Measurements from ENCODE around the gene EHD3. TPM values are rescaled to one million over a fixed set of nuclear protein-coding genes. Genes with fewer than 3 reads are reported as not detected.

The EHD3 gene
- total RNA-seq, 1 experiment from 2014 or later: 152 TPM

GRCh38 chr2:31226266-31226665 is 7.7 kb upstream of the EHD3 start:
- Histone ChIP-seq H3K9me3 (ENCODE audit: low read length) (no peaks in the 10 kb centered on the region), H4K20me1 (ENCODE audit: insufficient read depth, low read depth, low read length) (no peaks in the 10 kb centered on the region), H3K4me3 (ENCODE audit: low read length) (no peak overlapping the region), H3K27me3 (ENCODE audit: low read length) (no peaks in the 10 kb centered on the region), H3K4me1 (ENCODE audit: low read length) (peaks cover 5% of the 10 kb centered on the region), H3K9me2 (replicated peaks; ENCODE audit: insufficient read depth, low read length) (no peaks in the 10 kb centered on the region), H3K4me2 (ENCODE audit: low read depth, low read length, poor library complexity, severe bottlenecking) (no peak overlapping the region), H2AFZ (ENCODE audit: low read length) (no peak overlapping the region), H3K36me3 (ENCODE audit: insufficient read depth, low read length) (no peaks in the 10 kb centered on the region), H3K27ac (ENCODE audit: low read length) (no peak overlapping the region), H3K79me2 (ENCODE audit: low read length) (no peaks in the 10 kb centered on the region), H3K9ac (ENCODE audit: low read length) (no peak overlapping the region)
- no peak for DNase-seq

DNA sequence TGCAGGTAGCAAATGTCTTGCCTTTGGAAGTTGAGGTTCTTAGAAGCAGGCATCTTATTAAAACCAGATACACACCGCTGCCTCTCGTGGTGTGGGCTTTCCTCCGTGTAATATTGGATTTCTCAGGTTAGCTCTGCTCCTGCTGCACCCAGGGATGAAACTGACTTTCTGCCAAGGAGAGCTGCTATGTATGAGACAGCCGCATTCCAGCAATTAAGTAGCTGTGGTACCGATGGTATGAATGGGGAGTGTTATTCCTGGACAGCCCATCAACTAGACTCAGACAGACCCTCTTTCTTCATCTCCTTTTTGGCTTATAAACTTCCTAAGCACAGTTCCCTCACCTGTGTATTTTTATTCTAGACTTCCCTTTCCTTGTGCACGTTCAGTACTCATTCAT is 6.8 kb upstream of the EHD3 start:
- Histone ChIP-seq H4K20me1 (ENCODE audit: insufficient read depth, low read depth, low read length) (no peaks in the 10 kb centered on the region), H3K9me3 (ENCODE audit: low read length) (no peaks in the 10 kb centered on the region), H3K4me1 (ENCODE audit: low read length) (peaks cover 5% of the 10 kb centered on the region), H3K36me3 (ENCODE audit: insufficient read depth, low read length) (no peaks in the 10 kb centered on the region), H3K9ac (ENCODE audit: low read length) (no peak overlapping the region), H3K4me3 (ENCODE audit: low read length) (no peak overlapping the region), H3K4me2 (ENCODE audit: low read depth, low read length, poor library complexity, severe bottlenecking) (no peak overlapping the region), H2AFZ (ENCODE audit: low read length) (no peak overlapping the region), H3K9me2 (replicated peaks; ENCODE audit: insufficient read depth, low read length) (no peaks in the 10 kb centered on the region), H3K27ac (ENCODE audit: low read length) (no peak overlapping the region), H3K79me2 (ENCODE audit: low read length) (no peaks in the 10 kb centered on the region), H3K27me3 (ENCODE audit: low read length) (no peaks in the 10 kb centered on the region)
- no peak for DNase-seq

DNA sequence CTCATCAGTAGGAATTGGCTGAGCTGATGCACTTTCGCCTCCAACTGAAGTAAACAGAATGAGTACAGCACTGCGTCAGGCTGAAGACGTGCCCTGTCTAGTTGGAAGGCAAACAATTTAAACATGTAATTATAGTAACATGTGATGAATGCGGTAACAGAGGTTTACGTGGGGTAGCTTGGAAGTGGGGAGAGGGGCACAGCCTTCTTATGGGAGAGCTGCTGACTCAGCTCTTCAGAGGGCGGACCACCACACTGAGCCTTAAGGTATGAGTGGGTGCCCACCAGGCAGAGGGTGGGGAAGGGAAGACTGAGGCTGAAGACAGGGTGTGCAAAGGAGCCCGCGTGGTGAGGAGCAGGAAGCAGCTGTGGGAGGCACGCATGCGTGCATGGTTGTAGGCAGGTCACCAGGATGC is 6.2 kb upstream of the EHD3 start:
- Histone ChIP-seq H3K9me2 (replicated peaks; ENCODE audit: insufficient read depth, low read length) (no peaks in the 10 kb centered on the region), H3K27me3 (ENCODE audit: low read length) (no peaks in the 10 kb centered on the region), H3K36me3 (ENCODE audit: insufficient read depth, low read length) (no peaks in the 10 kb centered on the region), H3K9ac (ENCODE audit: low read length) (no peak overlapping the region), H2AFZ (ENCODE audit: low read length) (no peak overlapping the region), H3K4me1 (ENCODE audit: low read length) (peaks cover 7% of the 10 kb centered on the region), H3K79me2 (ENCODE audit: low read length) (no peaks in the 10 kb centered on the region), H3K4me3 (ENCODE audit: low read length) (no peak overlapping the region), H3K4me2 (ENCODE audit: low read depth, low read length, poor library complexity, severe bottlenecking) (no peak overlapping the region), H3K9me3 (ENCODE audit: low read length) (no peaks in the 10 kb centered on the region), H3K27ac (ENCODE audit: low read length) (no peak overlapping the region), H4K20me1 (ENCODE audit: insufficient read depth, low read depth, low read length) (no peaks in the 10 kb centered on the region)
- DNase-seq: no peak

GRCh38 chr2:31228717-31229116 is 5.2 kb upstream of the EHD3 start:
- Histone ChIP-seq H3K9ac (ENCODE audit: low read length) (no peak overlapping the region), H3K4me1 (ENCODE audit: low read length) (peaks cover 16% of the 10 kb centered on the region), H3K27me3 (ENCODE audit: low read length) (no peaks in the 10 kb centered on the region), H3K4me3 (ENCODE audit: low read length) (no peak overlapping the region), H3K9me3 (ENCODE audit: low read length) (no peaks in the 10 kb centered on the region), H3K9me2 (replicated peaks; ENCODE audit: insufficient read depth, low read length) (no peaks in the 10 kb centered on the region), H3K36me3 (ENCODE audit: insufficient read depth, low read length) (no peaks in the 10 kb centered on the region), H3K27ac (ENCODE audit: low read length) (no peak overlapping the region), H3K4me2 (ENCODE audit: low read depth, low read length, poor library complexity, severe bottlenecking) (no peak overlapping the region), H2AFZ (ENCODE audit: low read length) (peak overlapping the region; percentile 24; the same call in 1 of the 2 replicates), H4K20me1 (ENCODE audit: insufficient read depth, low read depth, low read length) (no peaks in the 10 kb centered on the region), H3K79me2 (ENCODE audit: low read length) (peaks cover 3% of the 10 kb centered on the region; the same call in 1 of the 2 replicates)
- no peak for DNase-seq

GRCh38 chr2:31230751-31231150 is 3.2 kb upstream of the EHD3 start:
- Histone ChIP-seq H3K4me2 (ENCODE audit: low read depth, low read length, poor library complexity, severe bottlenecking) (no peak overlapping the region), H3K9me2 (replicated peaks; ENCODE audit: insufficient read depth, low read length) (no peaks in the 10 kb centered on the region), H3K9me3 (ENCODE audit: low read length) (no peaks in the 10 kb centered on the region), H2AFZ (ENCODE audit: low read length) (no peak overlapping the region), H3K36me3 (ENCODE audit: insufficient read depth, low read length) (peaks cover 16% of the 10 kb centered on the region), H3K4me1 (ENCODE audit: low read length) (peaks cover 19% of the 10 kb centered on the region), H3K27ac (ENCODE audit: low read length) (no peak overlapping the region), H3K4me3 (ENCODE audit: low read length) (no peak overlapping the region), H3K27me3 (ENCODE audit: low read length) (no peaks in the 10 kb centered on the region), H3K9ac (ENCODE audit: low read length) (no peak overlapping the region), H3K79me2 (ENCODE audit: low read length) (peaks cover 21% of the 10 kb centered on the region), H4K20me1 (ENCODE audit: insufficient read depth, low read depth, low read length) (peaks cover 6% of the 10 kb centered on the region; the same call in 1 of the 2 replicates)
- DNase-seq: no peak

GRCh38 chr2:31231571-31232302 is 2.2 kb upstream of the EHD3 start:
- Histone ChIP-seq H3K9ac (ENCODE audit: low read length) (no peak overlapping the region), H3K4me1 (ENCODE audit: low read length) (peaks cover 29% of the 10 kb centered on the region), H2AFZ (ENCODE audit: low read length) (no peak overlapping the region), H3K36me3 (ENCODE audit: insufficient read depth, low read length) (peaks cover 25% of the 10 kb centered on the region), H3K27ac (ENCODE audit: low read length) (no peak overlapping the region), H3K4me2 (ENCODE audit: low read depth, low read length, poor library complexity, severe bottlenecking) (no peak overlapping the region), H4K20me1 (ENCODE audit: insufficient read depth, low read depth, low read length) (peaks cover 11% of the 10 kb centered on the region; the same call in 1 of the 2 replicates), H3K9me3 (ENCODE audit: low read length) (no peaks in the 10 kb centered on the region), H3K9me2 (replicated peaks; ENCODE audit: insufficient read depth, low read length) (no peaks in the 10 kb centered on the region), H3K79me2 (ENCODE audit: low read length) (peaks cover 31% of the 10 kb centered on the region), H3K4me3 (ENCODE audit: low read length) (no peak overlapping the region), H3K27me3 (ENCODE audit: low read length) (no peaks in the 10 kb centered on the region)
- no peak for DNase-seq

DNA sequence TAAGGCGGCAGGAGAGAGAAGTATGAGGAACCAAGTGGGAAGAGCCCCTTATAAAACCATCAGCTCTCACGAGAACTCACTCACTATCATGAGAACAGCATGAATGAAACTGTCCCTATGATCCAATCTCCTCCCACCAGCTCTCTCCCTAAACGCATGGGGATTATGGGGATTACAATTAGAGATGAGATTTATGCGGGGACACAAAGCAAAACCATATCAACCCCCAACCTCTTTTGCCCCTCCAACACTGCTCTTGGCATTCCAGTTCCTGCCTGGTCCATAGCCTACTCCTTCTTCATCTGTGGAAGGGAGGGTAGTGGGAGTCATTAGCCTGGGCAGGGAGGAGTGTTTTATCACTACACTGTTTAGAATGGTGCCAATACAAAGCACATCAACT is 1.4 kb upstream of the EHD3 start:
- H3K36me3 ChIP-seq (ENCODE audit: insufficient read depth, low read length): peaks cover 30% of the 10 kb centered on the region
- no peaks in the 10 kb centered on the region for H3K9me3 ChIP-seq (ENCODE audit: low read length)
- DNase-seq: no peak
- peak overlapping the region; percentile 94 for H3K4me2 ChIP-seq (ENCODE audit: low read depth, low read length, poor library complexity, severe bottlenecking)
- no peak overlapping the region for H3K27ac ChIP-seq (ENCODE audit: low read length)
- no peak overlapping the region for H3K4me3 ChIP-seq (ENCODE audit: low read length)
- no peak overlapping the region for H3K9ac ChIP-seq (ENCODE audit: low read length)
- peaks cover 38% of the 10 kb centered on the region for H3K79me2 ChIP-seq (ENCODE audit: low read length)
- H4K20me1 ChIP-seq (ENCODE audit: insufficient read depth, low read depth, low read length): peaks cover 17% of the 10 kb centered on the region; the same call in 1 of the 2 replicates
- no peaks in the 10 kb centered on the region for H3K9me2 ChIP-seq (replicated peaks; ENCODE audit: insufficient read depth, low read length)
- no peak overlapping the region for H2AFZ ChIP-seq (ENCODE audit: low read length)
- H3K27me3 ChIP-seq (ENCODE audit: low read length): no peaks in the 10 kb centered on the region
- peaks cover 36% of the 10 kb centered on the region for H3K4me1 ChIP-seq (ENCODE audit: low read length)

GRCh38 chr2:31233231-31233630 is 721 bp upstream of the EHD3 start:
- peaks cover 24% of the 10 kb centered on the region; the same call in 1 of the 2 replicates for H4K20me1 ChIP-seq (ENCODE audit: insufficient read depth, low read depth, low read length)
- H3K27ac ChIP-seq (ENCODE audit: low read length): peak overlapping the region; percentile 25; the same call in 1 of the 2 replicates
- peak overlapping the region; percentile 91 for H3K9ac ChIP-seq (ENCODE audit: low read length)
- no peak overlapping the region for H2AFZ ChIP-seq (ENCODE audit: low read length)
- peaks cover 37% of the 10 kb centered on the region for H3K36me3 ChIP-seq (ENCODE audit: insufficient read depth, low read length)
- H3K9me3 ChIP-seq (ENCODE audit: low read length): no peaks in the 10 kb centered on the region
- DNase-seq: peak; percentile 39
- peak overlapping the region; percentile 94 for H3K4me2 ChIP-seq (ENCODE audit: low read depth, low read length, poor library complexity, severe bottlenecking)
- peaks cover 43% of the 10 kb centered on the region for H3K4me1 ChIP-seq (ENCODE audit: low read length)
- no peaks in the 10 kb centered on the region for H3K27me3 ChIP-seq (ENCODE audit: low read length)
- peak overlapping the region; percentile 81 for H3K4me3 ChIP-seq (ENCODE audit: low read length)
- H3K79me2 ChIP-seq (ENCODE audit: low read length): peaks cover 45% of the 10 kb centered on the region
- H3K9me2 ChIP-seq (replicated peaks; ENCODE audit: insufficient read depth, low read length): no peaks in the 10 kb centered on the region
